Germinal center (tissue), 1 donor: ENCODE results near the gene KIF1C.

ENCODE experiments used
- DNase-seq: peaks from one replicate; pipeline ENCODE4 v3.0.0; 2012; ENCODE audit warnings: mixed read lengths, low spot score

KIF1C gene

GRCh38 chr17:4997302-4998026 is at the start of gene KIF1C, which contains the start of gene INCA1:
KIF1C (plus strand) TSS chr17:4997950; CDS start chr17:5000247, 2,297 bp downstream.
INCA1 (minus strand) TSS chr17:4997522; CDS start chr17:4994437, 3,085 bp downstream.
- peak; percentile 97 for DNase-seq

- DNase-seq: peak; percentile 93
Measured at GRCh38 chr17:4948166-4948930, 49.4 kb upstream of the KIF1C start, which contains the start of gene PFN1. PFN1 (minus strand) TSS chr17:4948530; CDS start chr17:4948394, 136 bp downstream.

DNA sequence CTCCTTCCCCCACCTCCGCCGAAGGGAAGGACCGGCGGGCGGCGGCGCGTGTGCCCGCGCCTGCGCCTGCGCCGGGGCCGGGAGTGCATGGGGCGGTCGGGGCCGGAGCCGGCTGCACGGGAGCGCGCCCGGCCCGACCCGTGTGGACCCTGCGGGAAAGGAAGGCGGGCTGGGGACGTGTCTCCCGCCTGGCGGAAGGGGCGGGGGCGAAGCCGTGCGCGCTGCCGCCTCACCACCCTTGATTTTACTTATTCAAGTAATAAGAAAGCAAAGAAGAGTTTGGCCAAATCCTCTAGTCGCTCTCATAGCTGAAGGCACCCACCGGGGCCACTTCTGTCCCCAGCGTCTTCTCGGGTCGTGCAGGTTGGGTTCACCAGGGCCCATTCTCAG is 48.8 kb upstream of the KIF1C start:
- DNase-seq: peak; percentile 92

GRCh38 chr17:4949321-4950074 is 48.3 kb upstream of the KIF1C start:
- DNase-seq: peak; percentile 80

- DNase-seq: no peak
Measured at GRCh38 chr17:4950075-4950745, 47.5 kb upstream of the KIF1C start.

- no peak for DNase-seq
Measured at GRCh38 chr17:4950746-4951204, 47.0 kb upstream of the KIF1C start, which contains the start of gene ENO3. ENO3 (plus strand) TSS chr17:4951119; CDS start chr17:4951830, 711 bp downstream.

- DNase-seq: no peak
Measured at GRCh38 chr17:4951486-4951885, 46.3 kb upstream of the KIF1C start.

GRCh38 chr17:4953451-4953961 is 44.2 kb upstream of the KIF1C start:
- no peak for DNase-seq

DNA sequence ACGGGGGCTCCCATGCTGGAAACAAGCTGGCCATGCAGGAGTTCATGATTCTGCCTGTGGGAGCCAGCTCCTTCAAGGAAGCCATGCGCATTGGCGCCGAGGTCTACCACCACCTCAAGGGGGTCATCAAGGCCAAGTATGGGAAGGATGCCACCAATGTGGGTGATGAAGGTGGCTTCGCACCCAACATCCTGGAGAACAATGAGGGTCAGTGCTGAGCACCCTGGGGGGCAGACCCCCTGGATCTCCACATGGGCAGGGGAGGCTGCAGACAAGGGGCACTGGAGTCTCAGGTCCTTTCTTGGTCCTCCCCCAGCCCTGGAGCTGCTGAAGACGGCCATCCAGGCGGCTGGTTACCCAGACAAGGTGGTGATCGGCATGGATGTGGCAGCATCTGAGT is 42.7 kb upstream of the KIF1C start:
- no peak for DNase-seq

- DNase-seq: no peak
Measured at GRCh38 chr17:4956493-4957061, 41.2 kb upstream of the KIF1C start.

DNA sequence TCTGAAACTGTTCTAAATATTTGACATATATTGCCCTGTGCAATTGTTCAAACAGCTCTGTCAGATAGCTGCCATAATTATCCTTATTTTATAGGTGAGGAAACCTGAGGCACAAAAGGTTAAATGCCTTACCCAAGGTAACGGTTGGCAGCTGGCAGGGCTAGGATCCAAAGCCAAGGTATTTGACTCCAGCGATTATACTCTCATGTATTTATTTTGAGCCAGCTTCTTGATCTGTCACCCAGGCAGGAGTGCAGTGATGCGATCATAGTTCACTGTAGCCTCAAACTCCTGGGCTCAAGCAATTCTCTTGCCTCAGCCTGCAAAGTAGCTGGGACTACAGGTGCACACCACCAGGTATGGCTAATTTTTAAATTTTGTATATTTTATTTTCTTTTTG is 39.6 kb upstream of the KIF1C start:
- no peak for DNase-seq

DNA sequence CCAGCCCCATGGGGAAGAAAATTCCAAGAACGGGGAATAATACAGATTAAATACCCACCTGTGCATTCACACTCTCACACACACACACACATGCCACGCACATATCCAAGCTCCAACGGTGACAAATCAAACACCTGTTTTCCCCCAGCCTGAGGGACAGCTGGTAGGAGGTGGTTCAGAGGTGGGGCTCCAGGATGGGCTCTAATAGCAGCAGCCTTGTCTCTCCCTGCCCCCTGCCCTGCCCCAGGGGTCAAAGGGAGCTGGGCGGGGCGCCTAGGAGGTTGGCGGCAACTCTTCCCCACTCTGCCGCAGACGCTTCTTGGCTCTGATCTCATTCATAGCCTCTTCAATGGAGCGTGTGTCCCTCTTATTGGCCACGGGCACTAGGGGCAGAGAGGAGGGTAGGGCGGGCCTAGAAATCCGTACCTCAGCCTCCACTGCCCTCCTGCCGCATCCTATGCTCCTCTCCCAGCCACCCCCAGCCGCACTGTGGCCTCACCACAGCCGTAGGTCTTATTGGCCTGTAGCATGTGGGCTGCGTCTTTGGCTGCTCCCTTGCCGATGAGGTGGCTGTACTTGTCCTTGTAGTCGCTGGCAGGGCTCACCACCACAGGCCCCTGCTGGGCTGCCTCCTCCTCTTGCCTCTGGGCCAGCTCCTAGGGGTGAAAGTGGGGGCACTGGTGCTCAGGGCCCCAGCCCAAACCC is 38.3 kb upstream of the KIF1C start:
- no peak for DNase-seq

GRCh38 chr17:4960279-4960922 is 37.3 kb upstream of the KIF1C start:
- no peak for DNase-seq

- no peak for DNase-seq
Measured at GRCh38 chr17:4965311-4965986, 32.3 kb upstream of the KIF1C start.

GRCh38 chr17:4966844-4967538 is 30.8 kb upstream of the KIF1C start:
- DNase-seq: peak; percentile 99

DNA sequence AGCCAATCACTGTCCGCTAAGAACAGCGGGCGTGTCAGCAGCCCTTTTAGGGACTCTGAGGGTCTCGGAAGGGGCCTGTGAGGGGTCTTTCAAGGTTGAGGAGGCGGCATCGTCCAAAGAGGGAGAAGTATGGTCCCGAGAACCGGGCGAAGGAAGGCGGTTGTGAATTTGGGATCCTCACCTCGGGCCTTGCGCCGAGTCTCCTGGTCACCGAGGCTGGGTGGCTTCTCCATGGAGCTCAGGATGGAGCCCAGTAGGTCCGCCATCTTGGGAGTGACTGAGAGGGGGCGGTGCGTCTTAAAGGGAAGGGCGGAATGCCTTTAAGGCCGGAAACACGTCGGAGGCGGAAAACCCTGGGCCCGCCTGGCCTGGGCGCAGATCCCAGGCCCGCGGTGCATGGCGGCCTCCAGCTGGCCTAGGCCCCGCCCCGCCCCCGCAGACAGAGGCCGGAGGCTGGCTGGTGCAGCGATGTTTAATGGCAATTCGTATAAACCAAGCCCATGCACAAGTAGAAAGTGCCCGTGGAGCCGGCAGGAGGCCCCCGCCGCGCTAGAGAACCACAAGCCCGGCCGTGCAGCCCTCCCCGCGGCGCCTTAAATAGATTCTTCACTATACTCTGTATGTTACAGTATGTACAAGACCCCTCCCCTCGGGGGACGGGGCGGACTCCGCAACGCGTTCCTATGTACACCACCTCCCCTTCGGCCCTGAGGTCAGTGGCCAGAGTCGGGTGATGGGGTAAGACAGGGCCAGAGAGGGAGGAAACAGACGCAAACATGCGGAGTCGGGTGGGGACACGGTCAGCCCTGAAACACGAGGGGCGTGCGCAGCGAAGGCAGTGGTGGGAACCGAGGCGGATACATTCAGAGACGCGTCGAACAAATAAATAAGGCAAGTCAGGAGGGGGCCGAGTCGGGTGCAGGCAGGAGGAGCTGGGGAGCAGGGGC is 29.9 kb upstream of the KIF1C start, which contains the start of gene SPAG7:
Gene SPAG7 (minus strand): TSS at position 279 of the 947 bp plus-strand sequence. CDS start 13 bp downstream, at position 266.
- peak; percentile 97 for DNase-seq

GRCh38 chr17:4968486-4969046 is 29.2 kb upstream of the KIF1C start:
- no peak for DNase-seq
